HCT116 (cell line): ENCODE results near the gene BLTP3A.
A peak's percentile ranks its signal among the peaks of the same experiment; 100 is the strongest.

ENCODE experiments used
- POLR2A ChIP-seq: IDR thresholded peaks from 2 replicates; pipeline ENCODE4 v1.7.0; 2011; ENCODE audit warnings: borderline replicate concordance; ENCODE audit not compliant: insufficient read depth, insufficient read length; ENCODE audit errors: extremely low read depth
- ZNF274 ChIP-seq: fragments of 200-500 bp; sonication (Bioruptor generic); IDR thresholded peaks from 2 replicates; pipeline ENCODE4 v1.6.1; 2014; ENCODE audit warnings: mild to moderate bottlenecking, low read depth, low read length, inconsistent platforms
- TF ChIP-seq, protein P1 (sequence below), 3 experiments: fragments of 200-600 bp in 1 of 3; sonication (generic) in 1 of 3; IDR thresholded peaks in 2 of 3; conservative IDR thresholded peaks in 1 of 3; 2 replicates each; pipeline ENCODE4 v1.5.1; 2012 to 2017; ENCODE audit warnings: low read depth in 2 of 3, low read length in 2 of 3, antibody characterized with exemption in 1 of 3, borderline replicate concordance in 1 of 3, control low read depth in 1 of 3, mild to moderate bottlenecking in 1 of 3, mixed read lengths in 1 of 3, mixed run types in 1 of 3, moderate library complexity in 1 of 3; ENCODE audit not compliant: insufficient read depth in 1 of 3

- TF ChIP-seq, protein P1, sequence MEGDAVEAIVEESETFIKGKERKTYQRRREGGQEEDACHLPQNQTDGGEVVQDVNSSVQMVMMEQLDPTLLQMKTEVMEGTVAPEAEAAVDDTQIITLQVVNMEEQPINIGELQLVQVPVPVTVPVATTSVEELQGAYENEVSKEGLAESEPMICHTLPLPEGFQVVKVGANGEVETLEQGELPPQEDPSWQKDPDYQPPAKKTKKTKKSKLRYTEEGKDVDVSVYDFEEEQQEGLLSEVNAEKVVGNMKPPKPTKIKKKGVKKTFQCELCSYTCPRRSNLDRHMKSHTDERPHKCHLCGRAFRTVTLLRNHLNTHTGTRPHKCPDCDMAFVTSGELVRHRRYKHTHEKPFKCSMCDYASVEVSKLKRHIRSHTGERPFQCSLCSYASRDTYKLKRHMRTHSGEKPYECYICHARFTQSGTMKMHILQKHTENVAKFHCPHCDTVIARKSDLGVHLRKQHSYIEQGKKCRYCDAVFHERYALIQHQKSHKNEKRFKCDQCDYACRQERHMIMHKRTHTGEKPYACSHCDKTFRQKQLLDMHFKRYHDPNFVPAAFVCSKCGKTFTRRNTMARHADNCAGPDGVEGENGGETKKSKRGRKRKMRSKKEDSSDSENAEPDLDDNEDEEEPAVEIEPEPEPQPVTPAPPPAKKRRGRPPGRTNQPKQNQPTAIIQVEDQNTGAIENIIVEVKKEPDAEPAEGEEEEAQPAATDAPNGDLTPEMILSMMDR (IDR thresholded peaks at IDR 0.05 in 2 of 3, conservative IDR thresholded peaks at IDR 0.05 in 1 of 3; ENCODE audit: borderline replicate concordance in 1 of 3, insufficient read depth in 1 of 3, low read depth in 2 of 3, low read length in 2 of 3), result peak in 1 of 3 experiments; percentile 26; a peak in 2 of 6 replicates
- TF ChIP-seq ZNF274, result no peak
- no peak for TF ChIP-seq POLR2A
These were observed 651 bp upstream of the BLTP3A start for GRCh38 chr6:34791164-34791700.
